Tibial artery (tissue), 4 donors: ENCODE results near the gene NDUFV1.
A peak's percentile ranks its signal among the peaks of the same experiment; 100 is the strongest.
"Not testable (repeated sequence)": the region's sequence is repeated elsewhere in the genome, so short reads cannot be mapped to it uniquely, and the experiment has no call there.

Source experiments
- DNase-seq, 2 donors: peaks; one replicate each; pipeline ENCODE4 v3.0.0-alpha.2; 2019
- H3K27ac ChIP-seq, 2 donors: fragments of 200-600 bp; sonication (generic) in 1 of 2; 1 replicate in 1 of 2; 2 replicates in 1 of 2; pipeline ENCODE4 v1.5.1; 2018 to 2019; ENCODE audit warnings: mild to moderate bottlenecking in 1 of 2
- H3K27me3 ChIP-seq, 2 donors: fragments of 200-600 bp; sonication (generic) in 1 of 2; one replicate each; pipeline versions ENCODE4 v1.5.1 to v1.6.0; 2016 to 2019
- H3K36me3 ChIP-seq, 3 donors: fragments of 200-600 bp; sonication (generic) in 2 of 3; one replicate each; pipeline ENCODE4 v1.5.1; 2016 to 2019; ENCODE audit warnings: mild to moderate bottlenecking in 2 of 3
- H3K4me1 ChIP-seq, 4 donors: fragments of 200-600 bp; sonication (generic) in 2 of 4; 1 replicate in 3 of 4; 2 replicates in 1 of 4; pipeline ENCODE4 v1.5.1; 2016 to 2019
- H3K4me3 ChIP-seq, 2 donors: fragments of 200-600 bp; sonication (generic) in 1 of 2; 1 replicate in 1 of 2; 2 replicates in 1 of 2; pipeline ENCODE4 v1.5.1; 2018 to 2019; ENCODE audit warnings: mild to moderate bottlenecking in 2 of 2
- H3K9me3 ChIP-seq, 3 donors: fragments of 200-600 bp; sonication (generic) in 1 of 3; one replicate each; pipeline ENCODE4 v1.5.1; 2016 to 2019
- intact Hi-C: fragments of 100-400 bp; cut with DNase I; formaldehyde crosslinking; loops from one replicate; pipeline ENCODE4 v1.15.0; 2023; ENCODE audit warnings: low total_unique reads
- TF ChIP-seq, protein P1 (sequence below), 2 experiments: fragments of 200-600 bp in 1 of 2; fragments of 450-650 bp in 1 of 2; IDR thresholded peaks; one replicate each; pipeline ENCODE4 v1.5.1; 2017 to 2019; ENCODE audit warnings: antibody characterized with exemption in 2 of 2, mild to moderate bottlenecking in 1 of 2, moderate library complexity in 1 of 2

NDUFV1 gene

GRCh38 chr11:67599149-67599548, 7.6 kb upstream of the NDUFV1 start:
- TF ChIP-seq, protein P1, sequence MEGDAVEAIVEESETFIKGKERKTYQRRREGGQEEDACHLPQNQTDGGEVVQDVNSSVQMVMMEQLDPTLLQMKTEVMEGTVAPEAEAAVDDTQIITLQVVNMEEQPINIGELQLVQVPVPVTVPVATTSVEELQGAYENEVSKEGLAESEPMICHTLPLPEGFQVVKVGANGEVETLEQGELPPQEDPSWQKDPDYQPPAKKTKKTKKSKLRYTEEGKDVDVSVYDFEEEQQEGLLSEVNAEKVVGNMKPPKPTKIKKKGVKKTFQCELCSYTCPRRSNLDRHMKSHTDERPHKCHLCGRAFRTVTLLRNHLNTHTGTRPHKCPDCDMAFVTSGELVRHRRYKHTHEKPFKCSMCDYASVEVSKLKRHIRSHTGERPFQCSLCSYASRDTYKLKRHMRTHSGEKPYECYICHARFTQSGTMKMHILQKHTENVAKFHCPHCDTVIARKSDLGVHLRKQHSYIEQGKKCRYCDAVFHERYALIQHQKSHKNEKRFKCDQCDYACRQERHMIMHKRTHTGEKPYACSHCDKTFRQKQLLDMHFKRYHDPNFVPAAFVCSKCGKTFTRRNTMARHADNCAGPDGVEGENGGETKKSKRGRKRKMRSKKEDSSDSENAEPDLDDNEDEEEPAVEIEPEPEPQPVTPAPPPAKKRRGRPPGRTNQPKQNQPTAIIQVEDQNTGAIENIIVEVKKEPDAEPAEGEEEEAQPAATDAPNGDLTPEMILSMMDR (IDR thresholded peaks at IDR 0.05): no peak
- Histone ChIP-seq H3K4me1 (peaks cover 0 to 9% (median 1%) of the 10 kb centered on the region in 4 donors), H3K4me3 (no peak overlapping the region), H3K36me3 (no peaks in the 10 kb centered on the region), H3K9me3 (no peaks in the 10 kb centered on the region), H3K27me3 (peaks cover 0 to 2% of the 10 kb centered on the region in 2 donors), H3K27ac (no peak overlapping the region)
- no peak for DNase-seq
- intact Hi-C loops: no loop called here

GRCh38 chr11:67600324-67601029, 6.3 kb upstream of the NDUFV1 start:
- Histone ChIP-seq H3K36me3 (no peaks in the 10 kb centered on the region), H3K9me3 (no peaks in the 10 kb centered on the region), H3K4me1 (no peaks in the 10 kb centered on the region), H3K27me3 (peaks cover 0 to 2% of the 10 kb centered on the region in 2 donors), H3K4me3 (no peak overlapping the region), H3K27ac (no peak overlapping the region)
- TF ChIP-seq, protein P1 (IDR thresholded peaks at IDR 0.05): no peak
- intact Hi-C loops: no loop called here
- DNase-seq: no peak

- TF ChIP-seq, protein P1 (IDR thresholded peaks at IDR 0.05): no peak
- DNase-seq: no peak
- peaks cover 0 to 5% (median 3%) of the 10 kb centered on the region in 4 donors for H3K4me1 ChIP-seq
- H3K4me3 ChIP-seq: no peak overlapping the region
- no peaks in the 10 kb centered on the region for H3K9me3 ChIP-seq
- H3K27me3 ChIP-seq: peaks cover 0 to 2% of the 10 kb centered on the region in 2 donors
- H3K27ac ChIP-seq: no peak overlapping the region
- H3K36me3 ChIP-seq: no peaks in the 10 kb centered on the region
- intact Hi-C loops: no loop called here
Measured at GRCh38 chr11:67601098-67601497, 5.6 kb upstream of the NDUFV1 start.

DNA sequence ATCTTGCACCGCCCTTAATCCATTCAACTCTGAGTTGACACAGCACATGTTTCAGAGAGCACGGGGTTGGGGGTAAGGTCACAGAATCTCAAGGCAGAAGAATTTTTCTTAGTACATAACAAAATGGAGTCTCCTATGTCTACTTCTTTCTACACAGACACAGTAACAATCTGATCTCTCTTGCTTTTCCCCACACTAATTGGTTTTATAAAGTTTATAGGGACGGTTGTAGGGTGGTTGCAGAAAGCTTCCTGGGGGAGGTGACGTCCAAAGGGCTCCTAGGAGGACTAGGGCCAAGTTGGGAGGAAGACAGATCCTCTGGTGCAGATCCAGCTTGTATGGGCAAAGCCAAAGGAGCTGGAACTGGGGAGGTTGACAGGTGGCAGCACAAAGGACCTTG, 2.6 kb upstream of the NDUFV1 start:
- DNase-seq, H3K9me3 ChIP-seq, H3K36me3 ChIP-seq, H3K4me3 ChIP-seq, intact Hi-C loops, H3K27ac ChIP-seq, H3K27me3 ChIP-seq: not testable (repeated sequence)
- H3K4me1 ChIP-seq: peaks cover 0 to 21% (median 18%) of the 10 kb centered on the region in 4 donors

DNA sequence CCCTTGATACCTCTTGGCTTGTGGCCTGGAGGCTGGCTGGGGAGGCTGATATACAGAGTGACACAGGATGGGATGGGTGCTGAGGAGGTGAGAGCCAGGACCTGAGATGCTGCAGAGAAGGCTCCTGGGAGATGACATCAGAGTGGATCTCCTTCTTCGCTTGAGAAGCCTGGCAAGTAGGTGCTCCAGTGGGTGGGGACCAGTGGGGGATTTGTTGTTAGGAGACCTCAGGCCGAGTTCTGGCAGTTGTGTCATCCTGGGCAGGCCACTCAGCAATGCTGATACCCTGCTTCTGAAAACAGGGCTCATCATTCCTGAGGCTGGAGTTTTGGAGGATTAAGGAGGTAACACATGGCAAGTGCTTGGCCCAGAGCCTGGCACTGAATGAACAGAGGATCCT, 1.9 kb upstream of the NDUFV1 start:
- intact Hi-C loops: no loop called here
- TF ChIP-seq, protein P1 (IDR thresholded peaks at IDR 0.05): no peak
- peaks cover 0 to 2% of the 10 kb centered on the region in 2 donors for H3K27me3 ChIP-seq

GRCh38 chr11:67605231-67606011, 1.3 kb upstream of the NDUFV1 start:
- Histone ChIP-seq H3K36me3 (peaks cover 6 to 21% (median 19%) of the 10 kb centered on the region in 3 donors), H3K27me3 (peaks cover 0 to 1% of the 10 kb centered on the region in 2 donors), H3K9me3 (no peaks in the 10 kb centered on the region), H3K4me3 (no peak overlapping the region), H3K4me1 (peaks cover 0 to 21% (median 18%) of the 10 kb centered on the region in 4 donors), H3K27ac (peak overlapping the region; percentile 78 to 91)
- DNase-seq: no peak
- intact Hi-C loops: no loop called here
- TF ChIP-seq, protein P1 (IDR thresholded peaks at IDR 0.05): no peak

More for the DNA sequence above, 1.9 kb upstream of the NDUFV1 start:
- no peak overlapping the region for H3K4me3 ChIP-seq
- H3K36me3 ChIP-seq: peaks cover 6 to 15% (median 15%) of the 10 kb centered on the region in 3 donors
- H3K9me3 ChIP-seq: no peaks in the 10 kb centered on the region
- DNase-seq: no peak
- H3K4me1 ChIP-seq: peaks cover 0 to 21% (median 18%) of the 10 kb centered on the region in 4 donors
- peak overlapping the region in 1 of 2 donors; percentile 91 for H3K27ac ChIP-seq
